GM23248 (cell line): Measurements from ENCODE around the gene RNASET2.

Source experiments
- EZH2 ChIP-seq: fragments of 200-600 bp; sonication (generic); IDR thresholded peaks from 2 replicates; pipeline ENCODE4 v1.6.1; 2018; ENCODE audit warnings: antibody characterized with exemption, mild to moderate bottlenecking; ENCODE audit not compliant: insufficient read depth, poor library complexity, severe bottlenecking
- EZH2phosphoT487 ChIP-seq: fragments of 200-600 bp; sonication (generic); IDR thresholded peaks from 2 replicates; pipeline ENCODE4 v1.6.1; 2018; ENCODE audit warnings: antibody characterized with exemption, moderate library complexity, mild to moderate bottlenecking, low read depth; ENCODE audit not compliant: insufficient read depth

DNA sequence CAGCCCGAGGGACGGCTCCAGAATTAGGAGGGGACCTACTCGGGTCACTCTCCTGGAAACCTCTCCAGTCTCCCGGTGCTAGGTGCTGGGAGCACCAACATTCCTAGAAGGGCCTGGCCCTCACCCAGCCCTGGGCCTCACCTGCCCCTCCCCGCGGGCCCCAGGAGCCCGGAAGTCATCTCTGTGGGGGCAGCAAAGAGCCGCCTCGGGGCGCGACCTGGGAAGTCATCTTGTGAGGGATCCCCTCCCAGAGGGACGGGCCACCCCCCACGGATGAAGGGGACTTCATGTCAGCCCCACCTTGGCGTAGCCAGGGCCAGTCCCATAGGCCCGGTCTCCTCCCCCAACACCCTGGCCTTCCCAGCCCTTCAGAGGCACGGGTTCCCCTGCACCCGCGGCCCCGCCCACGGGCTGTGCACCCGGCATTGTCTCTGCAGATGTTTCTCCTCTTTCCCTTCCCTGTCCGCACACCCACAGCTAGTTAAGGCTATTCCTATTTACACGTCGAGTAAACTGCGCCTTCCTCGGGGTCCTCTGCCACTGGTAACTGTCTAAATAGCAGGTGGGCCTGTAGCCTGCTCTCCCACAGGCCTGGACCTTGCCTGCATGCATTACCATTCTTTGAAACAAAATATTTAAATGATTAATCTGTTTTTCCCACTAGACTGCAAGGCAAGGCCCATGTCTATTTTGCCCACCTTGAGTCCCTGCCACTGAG, 896 bp upstream of the RNASET2 start:
- TF ChIP-seq EZH2phosphoT487 (no peak), EZH2 (no peak)
